ENCODE data around the gene PTPRN2. TPM values are rescaled to one million over a fixed set of nuclear protein-coding genes. Genes with fewer than 3 reads are reported as not detected.

Gene PTPRN2
- total RNA-seq, 1 donor from 2014 or later = 1.8 TPM

DNA sequence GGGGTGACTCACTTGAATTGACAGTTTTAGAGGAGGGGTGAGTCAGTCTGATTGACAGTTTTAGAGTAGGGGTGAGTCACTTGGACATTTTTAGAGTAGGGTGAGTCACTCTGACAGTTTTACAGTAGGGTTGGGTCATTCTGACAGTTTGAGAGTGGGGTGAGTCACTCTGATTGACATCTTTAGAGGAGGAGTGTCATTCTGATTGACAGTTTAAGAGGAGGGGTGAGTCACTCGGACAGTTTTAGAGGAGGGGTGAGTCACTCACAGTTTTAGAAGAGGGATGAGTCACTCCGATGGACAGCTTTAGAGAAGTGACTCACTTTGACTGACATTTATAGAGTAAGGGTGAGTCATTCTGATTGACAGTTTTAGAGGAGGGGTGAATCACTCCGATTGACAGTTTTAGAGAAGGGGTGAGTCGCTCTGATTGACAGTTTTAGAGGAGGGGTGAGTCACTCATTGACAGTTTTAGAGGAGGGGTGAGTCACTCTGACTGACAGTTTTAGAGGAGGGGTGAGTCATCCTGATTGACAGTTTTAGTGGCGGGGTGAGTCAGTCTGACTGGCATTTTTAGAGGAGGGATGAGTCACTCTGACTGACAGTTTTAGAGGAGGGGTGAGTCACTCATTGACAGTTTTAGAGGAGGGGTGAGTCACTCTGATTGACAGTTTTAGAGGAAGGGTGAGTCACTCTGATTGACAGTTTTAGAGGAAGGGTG lies 655.0 kb downstream of the PTPRN2 start:
- POLR2A ChIA-PET = no interaction called here
- Mint-ChIP-seq H3K27ac (no peak overlapping the region), H3K9me3 (peaks cover 5% of the 10 kb centered on the region), H3K36me3 (ENCODE audit: low read depth) (no peaks in the 10 kb centered on the region), H3K27me3 (no peaks in the 10 kb centered on the region), H3K4me3 (no peak overlapping the region), H3K4me1 (peaks cover 3% of the 10 kb centered on the region)
- CTCF ChIA-PET = no interaction called here
- intact Hi-C loops (cut with micrococcal nuclease) = no loop called here
- TF ChIP-seq CTCF (IDR thresholded peaks at IDR 0.05) = no peak
- ATAC-seq (ENCODE audit: low read depth) = no peak
- no peak for DNase-seq

GRCh38 chr7:157930926-157931466 lies 656.6 kb downstream of the PTPRN2 start:
- no peaks in the 10 kb centered on the region for H3K27me3 Mint-ChIP-seq
- POLR2A ChIA-PET = no interaction called here
- H3K4me1 Mint-ChIP-seq = peaks cover 9% of the 10 kb centered on the region
- no peaks in the 10 kb centered on the region for H3K36me3 Mint-ChIP-seq (ENCODE audit: low read depth)
- H3K9me3 Mint-ChIP-seq = peaks cover 5% of the 10 kb centered on the region
- DNase-seq (no peak), ATAC-seq (ENCODE audit: low read depth) (no peak)
- H3K27ac Mint-ChIP-seq = no peak overlapping the region
- no peak overlapping the region for H3K4me3 Mint-ChIP-seq
- no peak for TF ChIP-seq CTCF (IDR thresholded peaks at IDR 0.05)
- intact Hi-C loops (cut with micrococcal nuclease) = no loop called here
- CTCF ChIA-PET = no interaction called here

DNA sequence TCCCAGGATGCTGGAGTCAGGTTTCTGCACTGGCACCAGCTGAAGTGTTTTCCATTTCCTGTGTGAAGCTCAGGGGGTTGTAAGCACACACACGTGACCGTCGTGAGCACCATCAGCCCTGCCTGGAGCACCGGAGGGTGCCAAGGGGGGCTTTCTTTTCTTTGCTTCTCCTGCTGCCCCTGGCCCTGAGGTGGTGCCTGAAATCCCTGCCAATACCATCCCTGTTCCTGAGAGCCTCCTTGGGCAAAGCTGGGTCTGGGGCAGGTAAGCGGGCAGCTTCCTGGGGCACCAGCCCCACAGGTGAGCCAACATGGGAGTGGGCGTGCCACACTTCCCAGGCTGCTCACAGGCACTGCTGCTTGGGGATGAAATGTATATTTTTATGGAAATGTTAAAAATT lies 657.2 kb downstream of the PTPRN2 start:
- ChIA-PET CTCF (no interaction called here), POLR2A (no interaction called here)
- peaks cover 5% of the 10 kb centered on the region for H3K9me3 Mint-ChIP-seq
- intact Hi-C loops (cut with micrococcal nuclease) = no loop called here
- DNase-seq (no peak), ATAC-seq (ENCODE audit: low read depth) (no peak)
- no peaks in the 10 kb centered on the region for H3K36me3 Mint-ChIP-seq (ENCODE audit: low read depth)
- no peak overlapping the region for H3K27ac Mint-ChIP-seq
- no peaks in the 10 kb centered on the region for H3K27me3 Mint-ChIP-seq
- no peak overlapping the region for H3K4me3 Mint-ChIP-seq
- TF ChIP-seq CTCF (IDR thresholded peaks at IDR 0.05) = no peak
- H3K4me1 Mint-ChIP-seq = peaks cover 10% of the 10 kb centered on the region

DNA sequence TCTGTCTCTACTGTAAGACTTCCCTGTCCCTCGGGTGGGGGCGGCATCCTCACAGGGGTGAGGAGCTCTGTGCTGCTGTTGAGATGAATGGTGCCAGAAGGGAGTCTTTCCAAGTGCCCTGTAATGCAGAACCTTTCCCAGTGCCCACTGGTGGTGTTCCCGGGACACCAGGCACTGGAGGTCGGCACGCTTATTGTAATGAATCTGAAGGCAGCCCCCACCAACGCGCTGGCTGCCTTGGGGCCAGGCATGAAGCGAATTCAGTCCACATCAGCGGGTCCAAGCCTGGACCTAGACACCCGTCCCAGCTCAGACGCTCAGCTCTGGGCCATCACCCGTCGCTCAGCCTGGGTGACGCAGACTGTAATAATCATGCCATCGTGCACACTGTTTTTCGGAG lies 658.0 kb downstream of the PTPRN2 start:
- ATAC-seq (ENCODE audit: low read depth) (no peak), DNase-seq (no peak)
- intact Hi-C loops (cut with micrococcal nuclease) = no loop called here
- H3K4me3 Mint-ChIP-seq = no peak overlapping the region
- ChIA-PET POLR2A (no interaction called here), CTCF (no interaction called here)
- H3K27ac Mint-ChIP-seq = no peak overlapping the region
- TF ChIP-seq CTCF (IDR thresholded peaks at IDR 0.05) = no peak
- peaks cover 5% of the 10 kb centered on the region for H3K9me3 Mint-ChIP-seq
- peaks cover 10% of the 10 kb centered on the region for H3K4me1 Mint-ChIP-seq
- no peaks in the 10 kb centered on the region for H3K36me3 Mint-ChIP-seq (ENCODE audit: low read depth)
- no peaks in the 10 kb centered on the region for H3K27me3 Mint-ChIP-seq

DNA sequence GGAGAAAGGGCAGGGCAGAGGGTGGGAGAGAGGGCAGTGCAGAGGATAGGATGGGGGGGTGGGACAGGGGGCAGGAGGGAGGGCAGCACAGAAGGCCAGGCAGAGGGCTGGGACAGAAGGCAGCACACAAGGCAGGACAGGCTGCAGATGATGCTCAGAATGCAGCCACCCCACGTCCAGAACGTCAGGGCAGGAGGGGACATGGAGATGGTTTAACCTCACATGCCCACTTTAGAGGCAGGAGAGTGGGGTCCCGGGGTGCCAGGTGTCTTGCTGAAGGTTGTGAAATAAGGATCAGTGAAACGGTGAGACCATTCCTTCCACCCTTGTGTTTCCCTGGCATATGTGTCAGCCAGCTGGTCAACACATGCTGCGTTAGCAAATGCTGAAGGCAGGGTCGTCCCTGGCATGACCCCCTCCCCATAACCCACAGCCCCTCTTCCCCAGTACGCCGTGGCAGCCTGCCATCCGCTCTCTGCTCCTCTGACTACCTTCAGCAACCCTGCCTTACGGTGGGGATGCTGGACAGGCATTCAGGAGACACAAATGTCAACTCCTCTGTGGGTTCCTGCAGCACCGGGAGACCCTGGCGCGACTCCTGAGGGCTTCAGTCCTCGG lies 658.7 kb downstream of the PTPRN2 start:
- H3K4me3 Mint-ChIP-seq = no peak overlapping the region
- no peak for TF ChIP-seq CTCF (IDR thresholded peaks at IDR 0.05)
- no peak overlapping the region for H3K27ac Mint-ChIP-seq
- no peaks in the 10 kb centered on the region for H3K27me3 Mint-ChIP-seq
- H3K9me3 Mint-ChIP-seq = peaks cover 3% of the 10 kb centered on the region
- intact Hi-C loops (cut with micrococcal nuclease) = no loop called here
- POLR2A ChIA-PET = no interaction called here
- no peaks in the 10 kb centered on the region for H3K36me3 Mint-ChIP-seq (ENCODE audit: low read depth)
- DNase-seq (no peak), ATAC-seq (ENCODE audit: low read depth) (no peak)
- peaks cover 10% of the 10 kb centered on the region for H3K4me1 Mint-ChIP-seq
- CTCF ChIA-PET = no interaction called here
